Muscle layer of colon (tissue), 2 donors: ENCODE measurements around the gene RAPGEF2.

ENCODE experiments used
- H3K27ac ChIP-seq: one replicate; pipeline ENCODE4 v1.7.0; 2013; ENCODE audit warnings: low read depth, mild to moderate bottlenecking, low read length, moderate library complexity
- H3K27me3 ChIP-seq, 2 donors: one replicate each; pipeline ENCODE4 v1.7.0; 2013; ENCODE audit warnings: low read length in 2 of 2, mild to moderate bottlenecking in 2 of 2; ENCODE audit not compliant: insufficient read depth in 2 of 2, control insufficient read depth in 1 of 2
- H3K36me3 ChIP-seq: one replicate; pipeline ENCODE4 v1.7.0; 2013; ENCODE audit warnings: mild to moderate bottlenecking, low read length; ENCODE audit not compliant: insufficient read depth
- H3K4me1 ChIP-seq: one replicate; pipeline ENCODE4 v1.7.0; 2013; ENCODE audit warnings: mild to moderate bottlenecking, low read length; ENCODE audit not compliant: insufficient read depth
- H3K4me3 ChIP-seq, 2 donors: one replicate each; pipeline ENCODE4 v1.7.0; 2013; ENCODE audit warnings: low read length in 2 of 2, low read depth in 1 of 2, mild to moderate bottlenecking in 1 of 2, moderate library complexity in 1 of 2
- H3K9ac ChIP-seq: one replicate; pipeline ENCODE4 v1.7.0; 2013; ENCODE audit warnings: low read length
- H3K9me3 ChIP-seq: one replicate; pipeline ENCODE4 v1.7.0; 2013; ENCODE audit warnings: mild to moderate bottlenecking, low read length
- donor health status: abdominal sarcoma.
- donor health status: Adenocarcinoma of cecum.

Gene RAPGEF2

DNA sequence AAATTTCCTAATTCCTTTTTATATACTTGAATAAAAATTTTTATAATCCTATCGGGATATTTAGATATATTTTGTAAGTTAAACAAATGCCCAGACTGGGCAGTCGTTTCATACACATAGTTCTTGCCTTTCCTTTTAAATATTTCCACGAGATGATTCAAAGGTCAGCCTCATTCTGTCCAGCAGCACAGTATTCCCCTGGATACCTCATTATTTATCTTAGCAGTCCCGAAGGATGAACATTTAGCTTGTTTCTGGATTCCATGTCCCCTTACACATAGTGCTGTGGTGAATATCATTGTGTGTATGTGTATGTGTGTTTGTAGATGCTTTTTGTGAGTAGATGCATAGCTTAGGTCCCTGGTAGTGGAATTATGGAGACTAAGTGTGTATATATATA, 38.3 kb downstream of the RAPGEF2 start:
- Histone ChIP-seq H3K36me3 (no peaks in the 10 kb centered on the region), H3K9ac (no peak overlapping the region), H3K4me3 (no peak overlapping the region), H3K4me1 (peaks cover 78% of the 10 kb centered on the region), H3K27ac (no peak overlapping the region), H3K9me3 (no peaks in the 10 kb centered on the region), H3K27me3 (no peaks in the 10 kb centered on the region)

GRCh38 chr4:159142241-159142640, 39.4 kb downstream of the RAPGEF2 start:
- no peak overlapping the region for H3K9ac ChIP-seq
- no peak overlapping the region for H3K27ac ChIP-seq
- no peak overlapping the region for H3K4me3 ChIP-seq
- peaks cover 80% of the 10 kb centered on the region for H3K4me1 ChIP-seq
- no peaks in the 10 kb centered on the region for H3K36me3 ChIP-seq
- no peaks in the 10 kb centered on the region for H3K9me3 ChIP-seq
- H3K27me3 ChIP-seq: no peaks in the 10 kb centered on the region

DNA sequence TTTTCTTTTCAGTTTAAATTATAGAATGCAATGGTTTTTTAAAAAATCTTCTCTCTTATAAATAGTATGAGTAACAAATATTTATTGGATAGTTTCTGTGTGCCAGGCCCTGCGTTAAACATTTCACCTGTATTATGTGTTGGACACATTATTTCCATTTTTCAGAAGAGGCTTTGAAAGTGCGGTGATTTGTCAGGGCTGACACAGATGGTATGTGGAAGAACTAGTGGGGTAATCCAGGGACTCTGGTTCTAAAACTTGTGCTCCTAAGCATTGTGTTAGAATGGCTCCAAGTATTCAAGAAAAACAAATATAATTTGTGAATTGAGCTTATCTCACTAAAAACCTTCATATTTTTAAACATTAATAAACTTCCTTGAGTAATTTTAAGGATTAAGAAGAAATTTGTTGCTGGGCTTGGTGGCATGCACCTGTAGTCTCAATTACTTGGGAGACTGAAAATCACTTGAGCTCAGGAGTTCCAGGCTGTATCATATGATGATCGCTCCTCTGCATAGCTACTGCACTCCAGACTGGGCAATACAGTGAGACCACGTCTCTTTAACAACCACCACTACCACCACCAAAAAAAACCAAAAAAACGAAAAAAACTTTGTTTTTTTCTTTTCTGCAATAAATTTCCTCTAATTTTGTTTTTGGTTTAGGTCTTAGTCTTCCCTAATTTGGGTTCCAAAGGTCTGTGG, 40.0 kb downstream of the RAPGEF2 start:
- Histone ChIP-seq H3K9me3 (no peaks in the 10 kb centered on the region), H3K27me3 (no peaks in the 10 kb centered on the region), H3K4me1 (peaks cover 74% of the 10 kb centered on the region), H3K27ac (no peak overlapping the region), H3K9ac (no peak overlapping the region), H3K4me3 (no peak overlapping the region), H3K36me3 (no peaks in the 10 kb centered on the region)

DNA sequence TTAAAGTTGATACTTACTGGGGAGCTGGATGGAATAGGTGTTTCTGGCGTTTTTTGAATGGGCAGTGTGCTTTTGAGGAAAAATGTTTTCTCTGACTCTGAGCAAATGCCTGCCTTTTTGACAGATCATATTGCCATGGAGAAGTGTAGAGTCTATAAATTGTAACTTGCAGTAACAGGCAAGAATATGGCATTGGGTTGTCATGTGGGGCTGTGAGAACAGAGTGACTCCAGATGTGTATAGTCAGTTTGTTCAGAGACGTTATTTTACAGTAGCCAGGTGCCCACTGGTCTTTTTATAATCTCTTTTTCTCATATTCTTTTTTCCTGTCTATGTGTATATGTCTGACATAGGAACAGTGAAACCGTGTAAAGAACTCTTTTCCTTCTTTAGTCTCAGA, 40.8 kb downstream of the RAPGEF2 start:
- Histone ChIP-seq H3K9me3 (no peaks in the 10 kb centered on the region), H3K4me3 (no peak overlapping the region), H3K4me1 (peaks cover 66% of the 10 kb centered on the region), H3K27ac (no peak overlapping the region), H3K27me3 (no peaks in the 10 kb centered on the region), H3K9ac (no peak overlapping the region), H3K36me3 (no peaks in the 10 kb centered on the region)

DNA sequence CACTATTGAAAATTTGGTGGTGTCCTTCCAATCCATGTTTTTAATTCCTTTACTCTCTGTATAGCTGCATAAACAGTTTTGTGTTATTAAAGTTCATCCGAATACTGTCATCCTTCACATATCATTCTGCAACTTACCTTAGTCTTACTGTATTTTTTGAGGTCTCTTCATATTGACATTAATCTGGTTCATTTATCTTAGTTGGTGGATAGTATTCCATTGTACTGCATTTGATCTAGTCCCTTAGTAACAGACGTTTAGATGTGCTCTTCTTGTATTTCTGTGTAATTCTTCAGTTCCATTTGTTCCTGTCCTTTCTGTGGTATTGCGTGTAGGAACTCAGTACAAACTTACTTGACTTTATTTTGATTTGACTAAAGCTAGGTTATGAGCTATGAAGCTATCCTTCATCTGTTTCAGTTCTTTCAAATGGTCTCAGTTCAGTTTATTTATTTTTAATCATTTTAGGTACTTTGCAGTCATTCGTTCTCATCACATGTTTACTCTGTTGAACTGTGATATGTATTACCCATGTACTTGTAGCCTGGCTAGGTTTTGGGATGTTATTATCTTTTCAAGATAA, 41.3 kb downstream of the RAPGEF2 start:
- Histone ChIP-seq H3K27me3 (no peaks in the 10 kb centered on the region), H3K36me3 (no peaks in the 10 kb centered on the region), H3K9me3 (no peaks in the 10 kb centered on the region), H3K4me3 (no peak overlapping the region), H3K4me1 (peaks cover 62% of the 10 kb centered on the region), H3K27ac (no peak overlapping the region), H3K9ac (no peak overlapping the region)

DNA sequence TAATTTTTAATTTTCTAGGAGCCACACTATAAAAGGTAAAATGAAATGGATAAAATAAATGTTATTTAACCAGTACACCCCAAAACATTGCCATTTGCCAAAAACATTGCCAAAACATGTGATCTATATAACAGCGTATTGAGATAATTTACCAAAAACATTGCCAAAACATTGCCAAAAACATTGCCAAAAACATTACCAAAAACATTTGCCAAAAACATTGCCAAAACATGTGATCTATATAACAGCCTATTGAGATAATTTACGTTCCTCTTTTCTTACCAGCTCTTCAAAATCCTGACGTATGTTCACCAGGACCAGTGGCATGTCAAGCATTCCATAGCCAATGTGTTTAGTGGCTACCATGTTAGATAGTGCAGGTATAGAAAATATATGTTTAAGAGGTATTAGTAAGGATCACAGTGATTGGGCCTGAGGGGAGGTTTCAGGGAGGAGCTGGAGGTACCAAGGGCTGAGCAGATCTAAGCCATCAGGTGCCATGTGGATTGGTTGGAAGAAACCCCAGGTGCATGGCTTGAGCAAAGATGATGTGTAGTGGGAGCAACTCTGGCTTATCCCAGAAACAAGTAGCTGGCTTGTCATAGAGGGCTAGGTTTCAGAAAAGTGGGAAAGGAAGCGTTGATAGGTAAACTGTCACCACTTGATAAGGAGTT, 42.6 kb downstream of the RAPGEF2 start:
- no peak overlapping the region for H3K4me3 ChIP-seq
- no peak overlapping the region for H3K27ac ChIP-seq
- peaks cover 58% of the 10 kb centered on the region for H3K4me1 ChIP-seq
- no peak overlapping the region for H3K9ac ChIP-seq
- no peaks in the 10 kb centered on the region for H3K36me3 ChIP-seq
- H3K27me3 ChIP-seq: no peaks in the 10 kb centered on the region
- H3K9me3 ChIP-seq: no peaks in the 10 kb centered on the region

- Histone ChIP-seq H3K4me1 (peaks cover 60% of the 10 kb centered on the region), H3K27ac (no peak overlapping the region), H3K9ac (no peak overlapping the region), H3K36me3 (no peaks in the 10 kb centered on the region), H3K4me3 (no peak overlapping the region), H3K9me3 (no peaks in the 10 kb centered on the region), H3K27me3 (no peaks in the 10 kb centered on the region)
These were observed 43.1 kb downstream of the RAPGEF2 start for GRCh38 chr4:159145992-159146330.

GRCh38 chr4:159146488-159146887, 43.6 kb downstream of the RAPGEF2 start:
- H3K9me3 ChIP-seq: no peaks in the 10 kb centered on the region
- H3K9ac ChIP-seq: no peak overlapping the region
- H3K4me3 ChIP-seq: no peak overlapping the region
- H3K27ac ChIP-seq: no peak overlapping the region
- no peaks in the 10 kb centered on the region for H3K27me3 ChIP-seq
- H3K36me3 ChIP-seq: no peaks in the 10 kb centered on the region
- H3K4me1 ChIP-seq: peaks cover 57% of the 10 kb centered on the region

DNA sequence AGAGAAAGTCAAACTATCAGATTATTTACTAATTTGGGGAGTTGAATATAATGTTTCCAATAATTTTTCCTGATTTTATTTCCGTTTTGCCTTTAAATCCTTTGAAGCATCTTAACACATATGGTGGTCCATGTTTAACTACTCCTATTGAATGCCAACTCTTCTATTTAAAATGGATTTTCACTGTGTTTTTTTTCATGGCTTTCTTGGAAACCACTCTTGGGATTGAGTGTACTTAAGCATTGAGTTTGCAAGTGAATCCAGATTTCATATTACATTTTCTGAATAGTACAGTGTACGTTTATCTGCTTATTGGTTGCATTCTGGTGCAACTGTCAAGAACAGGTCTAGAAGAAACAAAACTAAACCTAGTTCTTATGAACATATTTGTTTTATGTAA, 45.6 kb downstream of the RAPGEF2 start:
- Histone ChIP-seq H3K9ac (no peak overlapping the region), H3K27ac (no peak overlapping the region), H3K4me1 (peaks cover 44% of the 10 kb centered on the region), H3K36me3 (no peaks in the 10 kb centered on the region), H3K27me3 (no peaks in the 10 kb centered on the region), H3K9me3 (no peaks in the 10 kb centered on the region), H3K4me3 (no peak overlapping the region)

DNA sequence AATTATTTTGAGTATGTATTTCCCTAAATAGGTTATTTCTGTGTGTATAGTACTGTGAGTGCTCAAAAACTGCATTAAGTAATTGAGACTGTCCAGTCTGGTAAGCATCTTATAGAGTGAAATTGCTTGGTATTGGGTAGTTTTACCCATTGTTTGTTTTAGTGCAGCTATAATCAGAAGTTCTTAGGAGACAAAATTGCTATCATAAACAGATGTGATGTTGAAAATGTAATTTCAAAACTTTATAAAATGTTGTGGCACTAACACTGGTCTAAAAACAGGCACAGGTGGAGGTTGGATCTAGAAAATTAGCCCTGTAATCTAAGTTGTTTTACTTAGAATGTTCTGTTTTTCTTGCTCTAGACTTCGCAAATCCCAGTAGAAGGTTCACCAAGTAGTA, 46.8 kb downstream of the RAPGEF2 start:
- Histone ChIP-seq H3K9ac (no peak overlapping the region), H3K27me3 (no peaks in the 10 kb centered on the region), H3K4me3 (no peak overlapping the region), H3K4me1 (peaks cover 43% of the 10 kb centered on the region), H3K27ac (no peak overlapping the region), H3K36me3 (no peaks in the 10 kb centered on the region), H3K9me3 (no peaks in the 10 kb centered on the region)

DNA sequence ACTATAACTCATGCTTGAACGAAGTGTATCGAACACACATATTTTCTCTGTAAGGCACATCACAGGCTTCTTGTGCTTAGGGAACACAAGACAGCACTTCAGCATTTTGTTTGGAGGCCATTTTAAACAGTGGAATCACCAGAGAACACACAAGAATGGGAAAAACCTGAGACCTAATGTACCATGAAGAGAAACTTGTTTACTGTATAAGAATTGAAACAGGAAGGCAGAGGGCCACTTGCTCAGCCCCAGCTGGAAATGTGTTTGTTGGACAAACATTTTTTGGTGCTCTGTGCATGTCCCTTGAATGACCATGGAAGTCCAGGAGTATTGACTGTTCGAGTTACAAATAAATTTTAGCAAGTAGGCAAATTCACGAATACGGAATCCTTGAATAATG, 47.5 kb downstream of the RAPGEF2 start:
- Histone ChIP-seq H3K36me3 (no peaks in the 10 kb centered on the region), H3K9ac (no peak overlapping the region)

More for the DNA sequence above, 47.5 kb downstream of the RAPGEF2 start:
- Histone ChIP-seq H3K27ac (no peak overlapping the region), H3K4me1 (peaks cover 40% of the 10 kb centered on the region), H3K9me3 (no peaks in the 10 kb centered on the region), H3K27me3 (no peaks in the 10 kb centered on the region), H3K4me3 (no peak overlapping the region)
